HepG2 (cell line): ENCODE data around the gene TMEM255B. TPM values are rescaled to one million over a fixed set of nuclear protein-coding genes. Genes with fewer than 3 reads are reported as not detected.

Source experiments
- ATAC-seq: fragments of 200-7000 bp; cut with Tn5 transposase; 3 replicates; pipeline ENCODE4 v1.9.1; 2020; ENCODE audit warnings: mild to moderate bottlenecking, moderate library complexity
- BruUV-seq: library from RNA; stranded (reverse); fragments of 400-500 nt; replicated peaks from 2 replicates; lab custom pipeline; 2021; lab: Mats Ljungman, UMichigan
- CTCF ChIA-PET: fragments of 300-600 bp; formaldehyde crosslinking; extraction: SDS; loops from one replicate; lab custom pipeline; 2021; ENCODE audit warnings: low total read pairs, inconsistent platforms, low intra/inter-chr PET ratio; lab: Yijun Ruan, JAX
- POLR2A ChIA-PET: fragments of 350-600 bp; sonication (Branson Sonifier 250); formaldehyde crosslinking; loops from one replicate; lab custom pipeline; 2020; ENCODE audit warnings: antibody characterized with exemption, inconsistent platforms; lab: Yijun Ruan, JAX
- DNase-seq: peaks from one replicate; pipeline ENCODE4 v3.0.0-alpha.2; 2015; ENCODE audit warnings: low spot score
- FAIRE-seq: peaks from 3 replicates; lab custom pipeline; 2011; peaks lifted over from hg19 to GRCh38; lab: Jason Lieb, UNC
- H2AFZ ChIP-seq: one replicate; pipeline ENCODE4 v1.6.1; 2011; ENCODE audit warnings: low read length, inconsistent platforms
- H3K27ac ChIP-seq: fragments of 300-600 bp; 3 replicates; pipeline ENCODE4 v1.8.0; 2011; ENCODE audit warnings: mixed run types, mild to moderate bottlenecking, mixed read lengths, low read length, inconsistent platforms; ENCODE audit not compliant: insufficient read depth; ENCODE audit errors: extremely low read length
- H3K27me3 ChIP-seq, 2 experiments: fragments of 200-600 bp in 1 of 2; 2 replicates in 1 of 2; 3 replicates in 1 of 2; pipeline versions ENCODE4 v1.6.0 to v1.8.0; 2011; ENCODE audit warnings: low read length in 2 of 2, mild to moderate bottlenecking in 2 of 2, moderate library complexity in 2 of 2, inconsistent platforms in 1 of 2; ENCODE audit not compliant: insufficient read depth in 2 of 2, control insufficient read depth in 1 of 2
- H3K36me3 ChIP-seq, 2 experiments: fragments of 200-600 bp in 1 of 2; replicated peaks in 1 of 2; 2 replicates in 1 of 2; 3 replicates in 1 of 2; pipeline versions ENCODE4 v1.5.1 to v1.8.0; 2011; ENCODE audit warnings: low read length in 2 of 2, inconsistent platforms in 1 of 2; ENCODE audit not compliant: insufficient read depth in 2 of 2, control insufficient read depth in 1 of 2
- H3K4me1 ChIP-seq: 2 replicates; pipeline ENCODE4 v1.5.1; 2012; ENCODE audit warnings: low read length, inconsistent platforms; ENCODE audit not compliant: insufficient read depth
- H3K4me2 ChIP-seq: 2 replicates; pipeline ENCODE4 v1.6.0; 2011; ENCODE audit warnings: low read depth, low read length, inconsistent platforms
- H3K4me3 ChIP-seq, 3 experiments: fragments of 200-600 bp in 1 of 3; sonication (generic), shearing (Covaris generic) in 1 of 3; replicated peaks in 1 of 3; 2 replicates each; pipeline ENCODE4 v1.5.1; 2011 to 2016; ENCODE audit warnings: low read length in 3 of 3, inconsistent platforms in 2 of 3, low read depth in 2 of 3, mild to moderate bottlenecking in 2 of 3, control low read depth in 1 of 3, mixed read lengths in 1 of 3; ENCODE audit not compliant: insufficient read depth in 1 of 3
- H3K79me2 ChIP-seq: one replicate; pipeline ENCODE4 v1.6.1; 2011; ENCODE audit warnings: low read length, inconsistent platforms; ENCODE audit not compliant: insufficient read depth
- H3K9ac ChIP-seq: 2 replicates; pipeline ENCODE4 v1.6.0; 2011; ENCODE audit warnings: mild to moderate bottlenecking, low read depth, low read length, inconsistent platforms; ENCODE audit not compliant: insufficient read depth
- H3K9me3 ChIP-seq: 2 replicates; pipeline ENCODE4 v1.5.1; 2012; ENCODE audit warnings: mild to moderate bottlenecking, low read length
- H4K20me1 ChIP-seq: 2 replicates; pipeline ENCODE4 v1.6.0; 2011; ENCODE audit warnings: inconsistent platforms, mild to moderate bottlenecking, low read length, moderate library complexity; ENCODE audit not compliant: insufficient read depth
- MED13 ChIP-seq: sonication (generic); formaldehyde crosslinking; IDR thresholded peaks from 2 replicates; pipeline ENCODE4 v1.5.0; 2020; ENCODE audit warnings: missing genetic modification reagents
- RFX5 ChIP-seq: IDR thresholded peaks from 2 replicates; pipeline ENCODE4 v1.6.1; 2011; ENCODE audit warnings: low read depth, low read length, improper control_type of control experiment
- ZBTB7B ChIP-seq: sonication (generic); formaldehyde crosslinking; IDR thresholded peaks from 2 replicates; pipeline ENCODE4 v1.4.0; 2020; ENCODE audit warnings: missing genetic modification reagents
- ZNF317 ChIP-seq: sonication (generic); formaldehyde crosslinking; IDR thresholded peaks from 2 replicates; pipeline ENCODE4 v1.5.0; 2020; ENCODE audit warnings: mild to moderate bottlenecking, missing genetic modification reagents
- ZNF616 ChIP-seq: sonication (generic); formaldehyde crosslinking; IDR thresholded peaks from 2 replicates; pipeline ENCODE4 v1.5.0; 2020; ENCODE audit warnings: low read depth, mild to moderate bottlenecking, missing genetic modification reagents
- WGBS: methylation state at CpG from one replicate; pipeline ENCODE4 v1.1.6; 2017; ENCODE audit warnings: low lambda C conversion rate; 5-methylcytosine and 5-hydroxymethylcytosine counted together
- in situ Hi-C: cut with HindIII; loops from 2 replicates; pipeline ENCODE4 v1.10.0; 2017; ENCODE audit warnings: low pct_unique_long_range_greater_than_20kb; ENCODE audit not compliant: extremely low pct_ligation_motif_present
- intact Hi-C: fragments of 100-400 bp; cut with micrococcal nuclease; formaldehyde crosslinking; loops from one replicate; pipeline ENCODE4 v1.10.0; 2022; ENCODE audit not compliant: unreplicated experiment
- polyA plus RNA-seq, 8 experiments: library from polyadenylated mRNA; depleted of rRNA in 3 of 8; stranded (reverse) in 7 of 8; unstranded in 1 of 8; fragments of >200 nt; fragmentation: Illumina TruSeq in 4 of 8; extraction: Trizol in 4 of 8; gene quantifications; 2 replicates each; pipeline versions ENCODE4 v1.2.1 to v1.2.3, GENCODE V29; 2011 to 2016; ENCODE audit warnings: low read depth in 4 of 8, missing spikeins in 1 of 8, mixed read lengths in 1 of 8; ENCODE audit not compliant: insufficient read depth in 1 of 8
- total RNA-seq, 5 experiments: library from RNA; depleted of rRNA; stranded (reverse); fragments of >200 nt; fragmentation: Illumina TruSeq; extraction: Trizol; gene quantifications; 2 replicates each; pipeline ENCODE4 v1.2.3, GENCODE V29; 2016; ENCODE audit warnings: low read depth in 1 of 5
- TF ChIP-seq, protein P1 (sequence below): sonication (generic); formaldehyde crosslinking; IDR thresholded peaks from 2 replicates; pipeline ENCODE4 v1.4.0; 2020; ENCODE audit warnings: missing genetic modification reagents
- TF ChIP-seq, protein P2 (sequence below): sonication (generic); formaldehyde crosslinking; conservative IDR thresholded peaks from 2 replicates; pipeline ENCODE4 v1.8.0; 2022; ENCODE audit warnings: mild to moderate bottlenecking, moderate library complexity, missing genetic modification reagents
- TF ChIP-seq, protein P3 (sequence below): sonication (generic); formaldehyde crosslinking; IDR thresholded peaks from 2 replicates; pipeline ENCODE4 v1.5.0; 2020; ENCODE audit warnings: mild to moderate bottlenecking, missing genetic modification reagents
- TF ChIP-seq, protein P4 (sequence below): sonication (generic); formaldehyde crosslinking; IDR thresholded peaks from 2 replicates; pipeline ENCODE4 v1.4.0; 2020; ENCODE audit warnings: missing genetic modification reagents
- TF ChIP-seq, protein P5 (sequence below): sonication (generic); formaldehyde crosslinking; IDR thresholded peaks from 2 replicates; pipeline ENCODE4 v1.4.0; 2020; ENCODE audit warnings: missing genetic modification reagents

The TMEM255B gene
- total and polyA plus RNA-seq, 2 of the 13 experiments (the other 11 are each of a cell fraction or from before 2014, with no cell fraction given): not detected

DNA sequence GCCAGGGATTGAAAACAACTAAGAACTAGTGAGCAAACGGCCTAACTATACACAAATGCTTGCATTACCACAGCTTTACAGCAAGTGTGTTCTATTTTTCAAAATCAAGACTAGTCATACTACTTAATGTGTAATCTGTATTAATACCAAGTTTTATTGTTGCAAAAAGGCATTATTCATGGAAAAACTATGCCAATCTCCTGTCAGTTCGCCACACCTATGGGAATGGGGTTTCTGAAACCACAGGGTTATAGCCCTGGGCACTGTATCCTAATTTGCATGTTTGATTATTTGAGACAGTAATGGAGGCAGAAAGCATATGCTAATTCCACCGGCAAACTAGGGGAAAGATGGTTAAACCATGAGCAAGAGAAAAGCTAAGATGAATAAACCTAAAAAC, 90.5 kb downstream of the TMEM255B start:
- no peak overlapping the region for H2AFZ ChIP-seq
- no peak for DNase-seq
- no peak for ATAC-seq
- no TSS peak for BruUV-seq
- intact Hi-C loops (no loop called here), in situ Hi-C loops (no loop called here)
- ChIA-PET POLR2A (no interaction called here), CTCF (no interaction called here)
- no peaks in the 10 kb centered on the region for H3K79me2 ChIP-seq
- H3K9me3 ChIP-seq: no peaks in the 10 kb centered on the region
- FAIRE-seq: no peak
- H3K4me3 ChIP-seq: no peak overlapping the region
- no peak overlapping the region for H3K4me2 ChIP-seq
- TF ChIP-seq, protein P1, sequence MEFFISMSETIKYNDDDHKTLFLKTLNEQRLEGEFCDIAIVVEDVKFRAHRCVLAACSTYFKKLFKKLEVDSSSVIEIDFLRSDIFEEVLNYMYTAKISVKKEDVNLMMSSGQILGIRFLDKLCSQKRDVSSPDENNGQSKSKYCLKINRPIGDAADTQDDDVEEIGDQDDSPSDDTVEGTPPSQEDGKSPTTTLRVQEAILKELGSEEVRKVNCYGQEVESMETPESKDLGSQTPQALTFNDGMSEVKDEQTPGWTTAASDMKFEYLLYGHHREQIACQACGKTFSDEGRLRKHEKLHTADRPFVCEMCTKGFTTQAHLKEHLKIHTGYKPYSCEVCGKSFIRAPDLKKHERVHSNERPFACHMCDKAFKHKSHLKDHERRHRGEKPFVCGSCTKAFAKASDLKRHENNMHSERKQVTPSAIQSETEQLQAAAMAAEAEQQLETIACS (CRISPR knock-in tag): no peak
- TF ChIP-seq, protein P2, sequence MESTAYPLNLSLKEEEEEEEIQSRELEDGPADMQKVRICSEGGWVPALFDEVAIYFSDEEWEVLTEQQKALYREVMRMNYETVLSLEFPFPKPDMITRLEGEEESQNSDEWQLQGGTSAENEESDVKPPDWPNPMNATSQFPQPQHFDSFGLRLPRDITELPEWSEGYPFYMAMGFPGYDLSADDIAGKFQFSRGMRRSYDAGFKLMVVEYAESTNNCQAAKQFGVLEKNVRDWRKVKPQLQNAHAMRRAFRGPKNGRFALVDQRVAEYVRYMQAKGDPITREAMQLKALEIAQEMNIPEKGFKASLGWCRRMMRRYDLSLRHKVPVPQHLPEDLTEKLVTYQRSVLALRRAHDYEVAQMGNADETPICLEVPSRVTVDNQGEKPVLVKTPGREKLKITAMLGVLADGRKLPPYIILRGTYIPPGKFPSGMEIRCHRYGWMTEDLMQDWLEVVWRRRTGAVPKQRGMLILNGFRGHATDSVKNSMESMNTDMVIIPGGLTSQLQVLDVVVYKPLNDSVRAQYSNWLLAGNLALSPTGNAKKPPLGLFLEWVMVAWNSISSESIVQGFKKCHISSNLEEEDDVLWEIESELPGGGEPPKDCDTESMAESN (CRISPR knock-in tag): no peak
- TF ChIP-seq, protein P3, sequence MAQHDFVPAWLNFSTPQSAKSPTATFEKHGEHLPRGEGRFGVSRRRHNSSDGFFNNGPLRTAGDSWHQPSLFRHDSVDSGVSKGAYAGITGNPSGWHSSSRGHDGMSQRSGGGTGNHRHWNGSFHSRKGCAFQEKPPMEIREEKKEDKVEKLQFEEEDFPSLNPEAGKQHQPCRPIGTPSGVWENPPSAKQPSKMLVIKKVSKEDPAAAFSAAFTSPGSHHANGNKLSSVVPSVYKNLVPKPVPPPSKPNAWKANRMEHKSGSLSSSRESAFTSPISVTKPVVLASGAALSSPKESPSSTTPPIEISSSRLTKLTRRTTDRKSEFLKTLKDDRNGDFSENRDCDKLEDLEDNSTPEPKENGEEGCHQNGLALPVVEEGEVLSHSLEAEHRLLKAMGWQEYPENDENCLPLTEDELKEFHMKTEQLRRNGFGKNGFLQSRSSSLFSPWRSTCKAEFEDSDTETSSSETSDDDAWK (CRISPR knock-in tag): no peak
- TF ChIP-seq ZNF616 (CRISPR knock-in tag) (no peak), MED13 (CRISPR knock-in tag) (no peak), ZNF317 (CRISPR knock-in tag) (no peak), RFX5 (no peak), ZBTB7B (CRISPR knock-in tag) (no peak)
- TF ChIP-seq, protein P4, sequence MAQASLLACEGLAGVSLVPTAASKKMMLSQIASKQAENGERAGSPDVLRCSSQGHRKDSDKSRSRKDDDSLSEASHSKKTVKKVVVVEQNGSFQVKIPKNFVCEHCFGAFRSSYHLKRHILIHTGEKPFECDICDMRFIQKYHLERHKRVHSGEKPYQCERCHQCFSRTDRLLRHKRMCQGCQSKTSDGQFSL (CRISPR knock-in tag): no peak
- TF ChIP-seq, protein P5, sequence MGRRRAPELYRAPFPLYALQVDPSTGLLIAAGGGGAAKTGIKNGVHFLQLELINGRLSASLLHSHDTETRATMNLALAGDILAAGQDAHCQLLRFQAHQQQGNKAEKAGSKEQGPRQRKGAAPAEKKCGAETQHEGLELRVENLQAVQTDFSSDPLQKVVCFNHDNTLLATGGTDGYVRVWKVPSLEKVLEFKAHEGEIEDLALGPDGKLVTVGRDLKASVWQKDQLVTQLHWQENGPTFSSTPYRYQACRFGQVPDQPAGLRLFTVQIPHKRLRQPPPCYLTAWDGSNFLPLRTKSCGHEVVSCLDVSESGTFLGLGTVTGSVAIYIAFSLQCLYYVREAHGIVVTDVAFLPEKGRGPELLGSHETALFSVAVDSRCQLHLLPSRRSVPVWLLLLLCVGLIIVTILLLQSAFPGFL: no peak
- TF ChIP-seq, all 625 proteins: peak for 0
- Histone ChIP-seq H3K27ac (no peak overlapping the region), H3K36me3 (no peaks in the 10 kb centered on the region), H3K4me1 (peaks cover 32% of the 10 kb centered on the region), H4K20me1 (no peaks in the 10 kb centered on the region), H3K27me3 (peaks cover 0 to 4% of the 10 kb centered on the region in 2 experiments; a peak in 1 of 5 replicates), H3K9ac (no peak overlapping the region)
- 29% methylated on average over 3 of the region's 3 CpGs for WGBS
